Brain microvascular endothelial cell (primary cell): ENCODE data around the gene INSR.
A peak's percentile ranks its signal among the peaks of the same experiment; 100 is the strongest.
"Not testable (repeated sequence)": the region's sequence is repeated elsewhere in the genome, so short reads cannot be mapped to it uniquely, and the experiment has no call there.

Source experiments
- DNase-seq: peaks from one replicate; pipeline ENCODE4 v3.0.0-alpha.2; 2020
- H3K27ac ChIP-seq: fragments of 250-450 bp; sonication (Bioruptor Pico); 2 replicates; pipeline ENCODE4 v1.5.1; 2020; ENCODE audit warnings: mild to moderate bottlenecking, moderate library complexity
- H3K27me3 ChIP-seq: fragments of 250-450 bp; sonication (Bioruptor Pico); replicated peaks from 2 replicates; pipeline ENCODE4 v1.5.1; 2020; ENCODE audit warnings: mild to moderate bottlenecking
- H3K36me3 ChIP-seq: fragments of 250-450 bp; sonication (Bioruptor Pico); replicated peaks from 2 replicates; pipeline ENCODE4 v1.5.1; 2020; ENCODE audit warnings: mild to moderate bottlenecking
- H3K4me3 ChIP-seq: 2 replicates; pipeline ENCODE4 v1.5.1; 2011; ENCODE audit warnings: low read depth, mild to moderate bottlenecking, control low read depth, low read length, moderate library complexity
- CTCF ChIP-seq: IDR thresholded peaks from 2 replicates; pipeline ENCODE4 v1.5.1; 2011; ENCODE audit warnings: low read depth, mild to moderate bottlenecking, moderate library complexity, low read length, control low read depth, inconsistent platforms; ENCODE audit errors: missing control alignments
- in situ Hi-C: cut with HindIII; loops from 2 replicates; pipeline ENCODE4 v1.10.0; 2017; ENCODE audit warnings: low sequenced_read_pairs, low pct_ligation_motif_present

Gene INSR

GRCh38 chr19:7214324-7215089, 79.7 kb downstream of the INSR start:
- TF ChIP-seq CTCF: no peak
- in situ Hi-C loops: no loop called here
- no peak for DNase-seq
- no peaks in the 10 kb centered on the region for H3K36me3 ChIP-seq
- H3K4me3 ChIP-seq: no peak overlapping the region
- no peak overlapping the region for H3K27ac ChIP-seq
- no peaks in the 10 kb centered on the region for H3K27me3 ChIP-seq

GRCh38 chr19:7213628-7214323, 80.4 kb downstream of the INSR start:
- DNase-seq: no peak
- TF ChIP-seq CTCF: no peak
- Histone ChIP-seq H3K27ac (no peak overlapping the region), H3K27me3 (no peaks in the 10 kb centered on the region), H3K36me3 (no peaks in the 10 kb centered on the region), H3K4me3 (no peak overlapping the region)
- in situ Hi-C loops: no loop called here

- in situ Hi-C loops: no loop called here
- no peaks in the 10 kb centered on the region for H3K27me3 ChIP-seq
- peak; percentile 89 for DNase-seq
- H3K27ac ChIP-seq: peak overlapping the region; percentile 70
- no peak for TF ChIP-seq CTCF
- no peaks in the 10 kb centered on the region for H3K36me3 ChIP-seq
- H3K4me3 ChIP-seq: no peak overlapping the region
Measured at GRCh38 chr19:7211191-7211951, 82.8 kb downstream of the INSR start.

GRCh38 chr19:7210359-7210758, 83.9 kb downstream of the INSR start:
- Histone ChIP-seq H3K27me3 (no peaks in the 10 kb centered on the region), H3K27ac (no peak overlapping the region), H3K36me3 (no peaks in the 10 kb centered on the region), H3K4me3 (no peak overlapping the region)
- no peak for TF ChIP-seq CTCF
- no peak for DNase-seq
- in situ Hi-C loops: no loop called here

GRCh38 chr19:7209597-7210325, 84.5 kb downstream of the INSR start:
- H3K27ac ChIP-seq, H3K36me3 ChIP-seq, H3K4me3 ChIP-seq, H3K27me3 ChIP-seq, in situ Hi-C loops, DNase-seq: not testable (repeated sequence)

- H3K27me3 ChIP-seq, in situ Hi-C loops, H3K36me3 ChIP-seq, H3K27ac ChIP-seq, DNase-seq, H3K4me3 ChIP-seq: not testable (repeated sequence)
Measured at GRCh38 chr19:7209036-7209435, 85.2 kb downstream of the INSR start.
